A673 (cell line): ENCODE results near the gene MDGA2. TPM values are rescaled to one million over a fixed set of nuclear protein-coding genes. Genes with fewer than 3 reads are reported as not detected.

Source experiments
- BruUV-seq: library from RNA; stranded (reverse); fragments of 400-500 nt; replicated peaks from 2 replicates; lab custom pipeline; 2021; lab: Mats Ljungman, UMichigan
- CTCF ChIA-PET: fragments of 300-600 bp; sonication (Branson Sonifier 250); formaldehyde crosslinking; loops from one replicate; lab custom pipeline; 2022; ENCODE audit warnings: antibody characterized with exemption; lab: Charles Lee
- POLR2A ChIA-PET: fragments of 300-600 bp; sonication (Branson Sonifier 250); formaldehyde crosslinking; loops from one replicate; lab custom pipeline; 2022; ENCODE audit warnings: antibody characterized with exemption; ENCODE audit not compliant: low non-redundant PET; lab: Charles Lee
- DNase-seq: peaks from one replicate; pipeline ENCODE4 v3.0.0-alpha.2; 2015; ENCODE audit warnings: low spot score
- H3K27ac ChIP-seq: fragments of 200-600 bp; sonication (generic); 2 replicates; pipeline ENCODE4 v1.5.1; 2016; ENCODE audit warnings: mixed run types, low read depth, mild to moderate bottlenecking, mixed read lengths, antibody characterized with exemption, low read length; ENCODE audit not compliant: poor library complexity, severe bottlenecking
- H3K27me3 ChIP-seq: fragments of 200-600 bp; sonication (generic); replicated peaks from 2 replicates; pipeline ENCODE4 v1.6.1; 2017; ENCODE audit warnings: mixed run types, low read depth, mild to moderate bottlenecking, mixed read lengths, antibody characterized with exemption, low read length; ENCODE audit not compliant: insufficient read depth, poor library complexity
- H3K36me3 ChIP-seq: fragments of 200-600 bp; sonication (generic); 2 replicates; pipeline ENCODE4 v1.6.1; 2016; ENCODE audit warnings: mixed run types, mild to moderate bottlenecking, mixed read lengths, antibody characterized with exemption, low read length; ENCODE audit not compliant: insufficient read depth, poor library complexity, severe bottlenecking
- H3K4me1 ChIP-seq: fragments of 200-600 bp; sonication (generic); 2 replicates; pipeline ENCODE4 v1.6.1; 2017; ENCODE audit warnings: mixed run types, mild to moderate bottlenecking, mixed read lengths, antibody characterized with exemption, low read length; ENCODE audit not compliant: insufficient read depth, poor library complexity, severe bottlenecking
- H3K4me3 ChIP-seq: fragments of 200-600 bp; sonication (generic); 2 replicates; pipeline ENCODE4 v1.5.1; 2016; ENCODE audit warnings: low read depth, mixed run types, mild to moderate bottlenecking, mixed read lengths, low read length; ENCODE audit not compliant: poor library complexity, severe bottlenecking
- H3K9me3 ChIP-seq: fragments of 200-600 bp; sonication (generic); 2 replicates; pipeline ENCODE4 v1.6.1; 2016; ENCODE audit warnings: mixed run types, low read depth, mild to moderate bottlenecking, mixed read lengths, antibody characterized with exemption, low read length; ENCODE audit not compliant: poor library complexity, severe bottlenecking
- EZH2 ChIP-seq: fragments of 200-600 bp; sonication (generic); IDR thresholded peaks from 2 replicates; pipeline ENCODE4 v1.6.1; 2017; ENCODE audit warnings: borderline replicate concordance, low read depth, mild to moderate bottlenecking, mixed read lengths, antibody characterized with exemption, low read length; ENCODE audit not compliant: poor library complexity, severe bottlenecking
- intact Hi-C: fragments of 100-400 bp; cut with micrococcal nuclease; formaldehyde crosslinking; loops from one replicate; pipeline ENCODE4 v1.10.0; 2022; ENCODE audit not compliant: unreplicated experiment
- total RNA-seq: library from RNA; stranded (reverse); gene quantifications from 2 replicates; pipeline ENCODE4 v1.2.3, GENCODE V29; 2021
- TF ChIP-seq, protein P1 (sequence below): fragments of 300-800, 200-600 bp; sonication (generic); conservative IDR thresholded peaks from 2 replicates; pipeline ENCODE4 v1.5.1; 2017; ENCODE audit warnings: low read depth, mild to moderate bottlenecking, antibody characterized with exemption, low read length, moderate library complexity, mixed read lengths

The MDGA2 gene
- total RNA-seq, 1 experiment from 2014 or later: not detected

DNA sequence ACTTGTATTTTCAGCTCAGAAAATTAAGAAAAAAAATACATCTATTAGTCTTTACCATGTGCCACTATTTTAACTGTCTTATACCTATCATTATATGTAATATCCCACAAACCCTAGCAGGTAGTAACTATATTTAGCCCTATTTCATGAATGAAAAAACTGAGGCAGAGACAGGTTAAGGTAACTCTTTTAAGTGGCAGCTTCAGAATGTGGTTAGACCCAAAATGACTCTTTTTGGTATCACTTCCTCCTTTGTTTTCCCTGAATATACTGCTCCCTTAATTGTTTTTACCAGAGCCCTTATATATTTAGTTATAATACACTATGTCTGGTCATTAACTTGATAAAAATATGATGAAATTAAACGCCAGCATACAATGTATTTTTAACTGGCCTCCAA is 788.3 kb downstream of the MDGA2 start:
- ChIA-PET POLR2A (no interaction called here), CTCF (no interaction called here)
- Histone ChIP-seq H3K4me1 (no peaks in the 10 kb centered on the region), H3K9me3 (no peaks in the 10 kb centered on the region), H3K27ac (no peak overlapping the region), H3K27me3 (peaks cover 3% of the 10 kb centered on the region), H3K4me3 (no peak overlapping the region), H3K36me3 (no peaks in the 10 kb centered on the region)
- intact Hi-C loops: no loop called here
- no peak for DNase-seq
- no TSS peak for BruUV-seq
- TF ChIP-seq, protein P1, sequence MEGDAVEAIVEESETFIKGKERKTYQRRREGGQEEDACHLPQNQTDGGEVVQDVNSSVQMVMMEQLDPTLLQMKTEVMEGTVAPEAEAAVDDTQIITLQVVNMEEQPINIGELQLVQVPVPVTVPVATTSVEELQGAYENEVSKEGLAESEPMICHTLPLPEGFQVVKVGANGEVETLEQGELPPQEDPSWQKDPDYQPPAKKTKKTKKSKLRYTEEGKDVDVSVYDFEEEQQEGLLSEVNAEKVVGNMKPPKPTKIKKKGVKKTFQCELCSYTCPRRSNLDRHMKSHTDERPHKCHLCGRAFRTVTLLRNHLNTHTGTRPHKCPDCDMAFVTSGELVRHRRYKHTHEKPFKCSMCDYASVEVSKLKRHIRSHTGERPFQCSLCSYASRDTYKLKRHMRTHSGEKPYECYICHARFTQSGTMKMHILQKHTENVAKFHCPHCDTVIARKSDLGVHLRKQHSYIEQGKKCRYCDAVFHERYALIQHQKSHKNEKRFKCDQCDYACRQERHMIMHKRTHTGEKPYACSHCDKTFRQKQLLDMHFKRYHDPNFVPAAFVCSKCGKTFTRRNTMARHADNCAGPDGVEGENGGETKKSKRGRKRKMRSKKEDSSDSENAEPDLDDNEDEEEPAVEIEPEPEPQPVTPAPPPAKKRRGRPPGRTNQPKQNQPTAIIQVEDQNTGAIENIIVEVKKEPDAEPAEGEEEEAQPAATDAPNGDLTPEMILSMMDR: no peak
- TF ChIP-seq EZH2: no peak

DNA sequence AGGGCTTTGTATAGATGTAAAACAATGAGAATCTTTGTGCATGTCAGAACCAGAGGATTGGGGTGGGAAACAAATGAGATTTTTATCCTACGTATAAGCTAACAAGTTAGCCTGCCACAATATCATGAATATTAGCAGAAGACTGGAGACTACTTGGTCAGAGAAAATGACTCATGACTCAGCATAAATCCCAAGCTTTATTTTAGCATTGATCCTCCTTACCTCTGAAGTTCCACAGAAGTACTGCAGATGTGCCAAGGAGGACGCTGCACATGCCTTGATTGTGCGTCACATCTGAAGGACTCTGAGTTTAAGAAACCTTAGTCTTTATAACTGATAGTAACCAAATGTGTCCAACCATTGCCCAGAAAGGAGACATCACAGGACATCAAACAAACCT is 789.8 kb downstream of the MDGA2 start:
- Histone ChIP-seq H3K9me3 (no peaks in the 10 kb centered on the region), H3K27me3 (peaks cover 9% of the 10 kb centered on the region), H3K4me1 (no peaks in the 10 kb centered on the region), H3K36me3 (no peaks in the 10 kb centered on the region), H3K27ac (no peak overlapping the region), H3K4me3 (no peak overlapping the region)
- no TSS peak for BruUV-seq
- intact Hi-C loops: no loop called here
- TF ChIP-seq EZH2: no peak
- TF ChIP-seq, protein P1: no peak
- DNase-seq: no peak
- ChIA-PET CTCF (no interaction called here), POLR2A (no interaction called here)

DNA sequence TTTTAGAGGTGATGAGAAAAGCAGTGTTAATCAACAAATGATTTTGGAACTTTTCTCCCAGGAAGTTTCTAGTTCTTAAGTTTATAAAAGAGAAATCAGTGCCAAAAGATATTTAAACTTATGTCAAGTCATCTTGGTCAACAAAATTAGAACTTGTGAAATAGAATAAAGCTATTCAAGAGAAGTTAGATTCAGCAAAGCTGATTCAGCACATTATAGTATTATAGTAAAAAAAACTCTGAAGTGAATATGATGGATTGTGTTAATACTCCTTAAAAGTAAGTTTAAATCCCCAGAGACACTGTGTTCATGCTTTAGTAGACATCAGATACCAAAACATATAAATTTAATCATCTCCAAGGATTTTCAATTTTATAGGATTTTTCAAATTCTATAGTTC is 813.7 kb downstream of the MDGA2 start:
- ChIA-PET CTCF (no interaction called here), POLR2A (no interaction called here)
- intact Hi-C loops: no loop called here
- Histone ChIP-seq H3K27ac (no peak overlapping the region), H3K4me3 (no peak overlapping the region), H3K9me3 (no peaks in the 10 kb centered on the region), H3K36me3 (no peaks in the 10 kb centered on the region), H3K4me1 (no peaks in the 10 kb centered on the region), H3K27me3 (no peaks in the 10 kb centered on the region)
- BruUV-seq: no TSS peak
- no peak for TF ChIP-seq EZH2
- TF ChIP-seq, protein P1: no peak
- DNase-seq: no peak
